RPMI7951 (cell line): ENCODE data around the gene ESPN. TPM values are rescaled to one million over a fixed set of nuclear protein-coding genes. Genes with fewer than 3 reads are reported as not detected.
A peak's percentile ranks its signal among the peaks of the same experiment; 100 is the strongest.
"Not testable (repeated sequence)": the region's sequence is repeated elsewhere in the genome, so short reads cannot be mapped to it uniquely, and the experiment has no call there.

Experiments
- DNase-seq: peaks from one replicate; pipeline ENCODE4 v3.0.0-alpha.2; 2012; ENCODE audit warnings: low read depth
- total RNA-seq: library from RNA; depleted of rRNA; stranded (reverse); fragments of >200 nt; shearing (Covaris generic); gene quantifications from 2 replicates; pipeline ENCODE4 v1.2.3, GENCODE V29; 2014; rRNA removed

The ESPN gene
- 0.10 TPM in 1 of 2 replicates, not detected in the other for total RNA-seq

GRCh38 chr1:6424619-6425593 lies at the start of gene ESPN:
TSS of gene ESPN (plus strand) at chr1:6424776. CDS start at chr1:6424956, 180 bp downstream.
- no peak for DNase-seq

- DNase-seq: peak; percentile 26
Observed at GRCh38 chr1:6378096-6378746, 46.4 kb upstream of the ESPN start.

GRCh38 chr1:6380037-6380436 lies 44.5 kb upstream of the ESPN start:
- no peak for DNase-seq

- no peak for DNase-seq
Observed at GRCh38 chr1:6384135-6384534, 40.4 kb upstream of the ESPN start.

GRCh38 chr1:6384962-6385361 lies 39.6 kb upstream of the ESPN start:
- DNase-seq: peak; percentile 67

- peak; percentile 88 for DNase-seq
Observed at GRCh38 chr1:6385488-6386191, 38.9 kb upstream of the ESPN start.

GRCh38 chr1:6386371-6386949 lies 38.1 kb upstream of the ESPN start:
- peak; percentile 67 for DNase-seq

- DNase-seq: no peak
Observed at GRCh38 chr1:6389971-6390370, 34.6 kb upstream of the ESPN start.

- peak; percentile 30 for DNase-seq
Observed at GRCh38 chr1:6391951-6392808, 32.4 kb upstream of the ESPN start.

GRCh38 chr1:6392809-6393399 lies 31.7 kb upstream of the ESPN start:
- DNase-seq: peak; percentile 26

- peak; percentile 86 for DNase-seq
Observed at GRCh38 chr1:6393400-6394187, 31.0 kb upstream of the ESPN start, which contains the start of gene ACOT7. TSS of gene ACOT7 (minus strand) at chr1:6393767. CDS start at chr1:6393399, 368 bp downstream.

- DNase-seq: not testable (repeated sequence)
Observed at GRCh38 chr1:6395130-6395529, 29.4 kb upstream of the ESPN start.

- DNase-seq: not testable (repeated sequence)
Observed at GRCh38 chr1:6395781-6396244, 28.8 kb upstream of the ESPN start.

GRCh38 chr1:6396998-6397397 lies 27.6 kb upstream of the ESPN start:
- DNase-seq: no peak

GRCh38 chr1:6397844-6398441 lies 26.6 kb upstream of the ESPN start:
- DNase-seq: no peak

- no peak for DNase-seq
Observed at GRCh38 chr1:6399294-6399693, 25.3 kb upstream of the ESPN start.

- no peak for DNase-seq
Observed at GRCh38 chr1:6401673-6402072, 22.9 kb upstream of the ESPN start.

- DNase-seq: no peak
Observed at GRCh38 chr1:6408023-6408422, 16.6 kb upstream of the ESPN start.

GRCh38 chr1:6409053-6409452 lies 15.5 kb upstream of the ESPN start:
- DNase-seq: no peak
